ENCODE measurements around the gene CRPPA.

CRPPA gene

GRCh38 chr7:16411391-16411790 lies 9.9 kb downstream of the CRPPA start:
- Mint-ChIP-seq H3K27ac (no peak overlapping the region), H3K36me3 (no peaks in the 10 kb centered on the region), H3K27me3 (peaks cover 1% of the 10 kb centered on the region), H3K9me3 (no peaks in the 10 kb centered on the region), H3K4me1 (no peaks in the 10 kb centered on the region), H3K4me3 (no peak overlapping the region)

- peaks cover 1% of the 10 kb centered on the region for H3K27me3 Mint-ChIP-seq
- H3K36me3 Mint-ChIP-seq = no peaks in the 10 kb centered on the region
- no peaks in the 10 kb centered on the region for H3K9me3 Mint-ChIP-seq
- H3K4me1 Mint-ChIP-seq = no peaks in the 10 kb centered on the region
- no peak overlapping the region for H3K4me3 Mint-ChIP-seq
- no peak overlapping the region for H3K27ac Mint-ChIP-seq
These were observed 11.6 kb downstream of the CRPPA start for GRCh38 chr7:16409777-16410176.

- peaks cover 1% of the 10 kb centered on the region for H3K27me3 Mint-ChIP-seq
- H3K4me1 Mint-ChIP-seq = no peaks in the 10 kb centered on the region
- no peak overlapping the region for H3K4me3 Mint-ChIP-seq
- peaks cover 10% of the 10 kb centered on the region for H3K36me3 Mint-ChIP-seq
- H3K27ac Mint-ChIP-seq = no peak overlapping the region
- H3K9me3 Mint-ChIP-seq = peaks cover 17% of the 10 kb centered on the region
These were observed 16.7 kb downstream of the CRPPA start for GRCh38 chr7:16404636-16405035.

GRCh38 chr7:16403475-16403874 lies 17.9 kb downstream of the CRPPA start:
- no peak overlapping the region for H3K4me3 Mint-ChIP-seq
- H3K4me1 Mint-ChIP-seq = no peaks in the 10 kb centered on the region
- H3K9me3 Mint-ChIP-seq = peaks cover 17% of the 10 kb centered on the region
- H3K27ac Mint-ChIP-seq = no peak overlapping the region
- H3K27me3 Mint-ChIP-seq = no peaks in the 10 kb centered on the region
- peaks cover 10% of the 10 kb centered on the region for H3K36me3 Mint-ChIP-seq

- Mint-ChIP-seq H3K27ac (no peak overlapping the region), H3K4me3 (no peak overlapping the region), H3K27me3 (no peaks in the 10 kb centered on the region), H3K4me1 (no peaks in the 10 kb centered on the region), H3K36me3 (peaks cover 10% of the 10 kb centered on the region), H3K9me3 (peaks cover 17% of the 10 kb centered on the region)
These were observed 18.4 kb downstream of the CRPPA start for GRCh38 chr7:16402940-16403339.

GRCh38 chr7:16402091-16402490 lies 19.2 kb downstream of the CRPPA start:
- H3K4me1 Mint-ChIP-seq = no peaks in the 10 kb centered on the region
- H3K4me3 Mint-ChIP-seq = no peak overlapping the region
- peaks cover 17% of the 10 kb centered on the region for H3K9me3 Mint-ChIP-seq
- peaks cover 10% of the 10 kb centered on the region for H3K36me3 Mint-ChIP-seq
- H3K27ac Mint-ChIP-seq = no peak overlapping the region
- no peaks in the 10 kb centered on the region for H3K27me3 Mint-ChIP-seq

- Mint-ChIP-seq H3K9me3 (peaks cover 24% of the 10 kb centered on the region), H3K4me3 (no peak overlapping the region), H3K36me3 (peaks cover 10% of the 10 kb centered on the region), H3K4me1 (no peaks in the 10 kb centered on the region), H3K27me3 (no peaks in the 10 kb centered on the region), H3K27ac (no peak overlapping the region)
These were observed 20.5 kb downstream of the CRPPA start for GRCh38 chr7:16400893-16401275.

- Mint-ChIP-seq H3K4me1 (no peaks in the 10 kb centered on the region), H3K36me3 (peaks cover 10% of the 10 kb centered on the region), H3K27me3 (no peaks in the 10 kb centered on the region), H3K4me3 (no peak overlapping the region), H3K9me3 (peaks cover 24% of the 10 kb centered on the region), H3K27ac (no peak overlapping the region)
These were observed 21.1 kb downstream of the CRPPA start for GRCh38 chr7:16399916-16400892.

- H3K27ac Mint-ChIP-seq = no peak overlapping the region
- peaks cover 25% of the 10 kb centered on the region for H3K9me3 Mint-ChIP-seq
- no peaks in the 10 kb centered on the region for H3K27me3 Mint-ChIP-seq
- H3K36me3 Mint-ChIP-seq = peaks cover 10% of the 10 kb centered on the region
- no peaks in the 10 kb centered on the region for H3K4me1 Mint-ChIP-seq
- H3K4me3 Mint-ChIP-seq = no peak overlapping the region
These were observed 22.0 kb downstream of the CRPPA start for GRCh38 chr7:16399265-16399831.

- peaks cover 29% of the 10 kb centered on the region for H3K9me3 Mint-ChIP-seq
- no peak overlapping the region for H3K4me3 Mint-ChIP-seq
- no peak overlapping the region for H3K27ac Mint-ChIP-seq
- peaks cover 10% of the 10 kb centered on the region for H3K36me3 Mint-ChIP-seq
- H3K4me1 Mint-ChIP-seq = no peaks in the 10 kb centered on the region
- H3K27me3 Mint-ChIP-seq = no peaks in the 10 kb centered on the region
These were observed 23.0 kb downstream of the CRPPA start for GRCh38 chr7:16398146-16399017.

- Mint-ChIP-seq H3K4me3 (no peak overlapping the region), H3K4me1 (no peaks in the 10 kb centered on the region), H3K36me3 (peaks cover 8% of the 10 kb centered on the region), H3K27me3 (no peaks in the 10 kb centered on the region), H3K9me3 (peaks cover 22% of the 10 kb centered on the region), H3K27ac (no peak overlapping the region)
These were observed 23.7 kb downstream of the CRPPA start for GRCh38 chr7:16397501-16398145.

GRCh38 chr7:16396766-16397500 lies 24.4 kb downstream of the CRPPA start:
- H3K4me3 Mint-ChIP-seq = no peak overlapping the region

GRCh38 chr7:16395121-16395520 lies 26.2 kb downstream of the CRPPA start:
- no peak overlapping the region for H3K27ac Mint-ChIP-seq
- H3K4me1 Mint-ChIP-seq = no peaks in the 10 kb centered on the region
- H3K27me3 Mint-ChIP-seq = no peaks in the 10 kb centered on the region
- H3K9me3 Mint-ChIP-seq = peaks cover 12% of the 10 kb centered on the region
- no peak overlapping the region for H3K4me3 Mint-ChIP-seq
- no peaks in the 10 kb centered on the region for H3K36me3 Mint-ChIP-seq

More at GRCh38 chr7:16396766-16397500, 24.4 kb downstream of the CRPPA start:
- Mint-ChIP-seq H3K4me1 (no peaks in the 10 kb centered on the region), H3K27me3 (no peaks in the 10 kb centered on the region), H3K27ac (no peak overlapping the region), H3K36me3 (peaks cover 2% of the 10 kb centered on the region), H3K9me3 (peaks cover 15% of the 10 kb centered on the region)

- H3K9me3 Mint-ChIP-seq = peaks cover 12% of the 10 kb centered on the region
These were observed 27.4 kb downstream of the CRPPA start for GRCh38 chr7:16393862-16394422.

More at GRCh38 chr7:16393862-16394422, 27.4 kb downstream of the CRPPA start:
- H3K4me1 Mint-ChIP-seq = no peaks in the 10 kb centered on the region
- H3K4me3 Mint-ChIP-seq = no peak overlapping the region
- no peaks in the 10 kb centered on the region for H3K36me3 Mint-ChIP-seq
- no peaks in the 10 kb centered on the region for H3K27me3 Mint-ChIP-seq
- H3K27ac Mint-ChIP-seq = no peak overlapping the region

Data from activated naive CD4-positive, alpha-beta T cell treated with anti-CD3 and anti-CD28 coated beads, Interleukin-2, amount 50 U/mL, for 24 hours (primary cell).